Lung (tissue), 12 donors: ENCODE results near the gene PIF1. TPM values are rescaled to one million over a fixed set of nuclear protein-coding genes. Genes with fewer than 3 reads are reported as not detected.
"Not testable (repeated sequence)": the region's sequence is repeated elsewhere in the genome, so short reads cannot be mapped to it uniquely, and the experiment has no call there.

Source experiments
- ATAC-seq: fragments of 200-7000 bp; cut with Tn5 transposase; one replicate; pipeline ENCODE4 v1.9.1; 2020; ENCODE audit warnings: moderate number of reproducible peaks; ENCODE audit not compliant: insufficient read depth, low FRiP score
- DNase-seq, 3 donors: peaks; one replicate each; pipeline ENCODE4 v3.0.0-alpha.2; 2013 to 2017
- H3K27ac ChIP-seq, 2 donors: one replicate each; pipeline ENCODE4 v1.5.1; 2013; ENCODE audit warnings: mild to moderate bottlenecking in 2 of 2, moderate library complexity in 2 of 2, control low read depth in 1 of 2, inconsistent platforms in 1 of 2, low read depth in 1 of 2, low read length in 1 of 2
- H3K27me3 ChIP-seq, 3 donors: one replicate each; pipeline ENCODE4 v1.5.1; 2013; ENCODE audit warnings: low read length in 2 of 3; ENCODE audit not compliant: control insufficient read depth in 3 of 3, insufficient read depth in 3 of 3
- H3K36me3 ChIP-seq, 4 donors: one replicate each; pipeline ENCODE4 v1.5.1; 2013; ENCODE audit warnings: low read length in 4 of 4, mild to moderate bottlenecking in 1 of 4, moderate library complexity in 1 of 4; ENCODE audit not compliant: control insufficient read depth in 4 of 4, insufficient read depth in 4 of 4
- H3K4me1 ChIP-seq, 5 donors: one replicate each; pipeline ENCODE4 v1.5.1; 2013; ENCODE audit warnings: low read length in 5 of 5, mild to moderate bottlenecking in 2 of 5, moderate library complexity in 1 of 5; ENCODE audit not compliant: control insufficient read depth in 5 of 5, insufficient read depth in 5 of 5
- H3K4me3 ChIP-seq: one replicate; pipeline ENCODE4 v1.5.1; 2013; ENCODE audit warnings: mild to moderate bottlenecking, control low read depth, moderate library complexity
- H3K9ac ChIP-seq, 2 donors: one replicate each; pipeline ENCODE4 v1.5.1; 2013; ENCODE audit warnings: low read length in 2 of 2, control low read depth in 1 of 2; ENCODE audit not compliant: insufficient read depth in 1 of 2
- H3K9me3 ChIP-seq, 4 donors: one replicate each; pipeline ENCODE4 v1.5.1; 2013; ENCODE audit warnings: low read length in 3 of 4, mild to moderate bottlenecking in 1 of 4, moderate library complexity in 1 of 4; ENCODE audit not compliant: control insufficient read depth in 4 of 4, insufficient read depth in 3 of 4
- WGBS, 2 donors: extraction: QIAGEN DNeasy Blood & Tissue Kit; methylation state at CpG; one replicate each; pipeline ENCODE4 v1.1.7; 2013; 5-methylcytosine and 5-hydroxymethylcytosine counted together
- polyA plus RNA-seq, 2 donors: library from polyadenylated mRNA; stranded (reverse); fragments of 200-250 nt; gene quantifications; one replicate each; pipeline ENCODE4 v1.2.1, GENCODE V29; 2013
- total RNA-seq, 2 donors: library from RNA; depleted of rRNA in 1 of 2; stranded (reverse); fragments of >200 nt in 1 of 2; gene quantifications; one replicate each; pipeline ENCODE4 v1.2.1, GENCODE V29; 2014 to 2021
- TF ChIP-seq, protein P1 (sequence below): IDR thresholded peaks from 2 replicates; pipeline ENCODE4 v1.5.1; 2012; ENCODE audit warnings: mild to moderate bottlenecking; ENCODE audit errors: control extremely low read depth, extremely low read depth
- donor health status: control.
- donor health status: control.
- donor health status: Bipolar disorder and iron deficiency.
- donor health status: healthy.
- donor health status: DM: yes; HTN: yes; CAD: no.

The PIF1 gene
- total and polyA plus RNA-seq, 4 donors, result 1.1 to 2.4 (median 1.2) TPM

DNA sequence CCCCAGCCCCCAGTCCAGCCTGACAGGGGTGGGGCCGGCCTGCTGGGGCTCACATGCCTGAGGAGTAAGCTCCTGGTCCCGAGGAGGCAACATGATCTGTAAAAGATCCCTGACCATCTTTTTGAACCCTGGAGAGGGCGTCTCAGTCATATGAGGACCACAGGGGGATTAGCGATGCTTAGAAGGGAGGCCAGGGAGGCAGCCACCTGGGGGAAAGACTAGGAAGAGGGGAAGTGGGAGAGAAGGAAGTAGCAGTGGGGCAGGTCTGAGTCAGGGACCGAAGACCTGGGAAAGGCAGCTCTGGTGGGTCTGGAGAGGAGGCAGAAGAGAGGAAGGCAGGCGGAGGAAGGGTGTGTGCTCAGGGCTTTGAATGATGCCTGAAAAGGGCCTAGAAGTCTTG is 18.9 kb downstream of the PIF1 start:
- H3K9me3 ChIP-seq, result no peaks in the 10 kb centered on the region
- no peak overlapping the region for H3K4me3 ChIP-seq
- no peaks in the 10 kb centered on the region for H3K36me3 ChIP-seq
- ATAC-seq (no peak), DNase-seq (no peak)
- 79 to 91% methylated on average over 6 of the region's 6 CpGs for WGBS, 2 donors
- no peaks in the 10 kb centered on the region for H3K27me3 ChIP-seq
- TF ChIP-seq, protein P1, sequence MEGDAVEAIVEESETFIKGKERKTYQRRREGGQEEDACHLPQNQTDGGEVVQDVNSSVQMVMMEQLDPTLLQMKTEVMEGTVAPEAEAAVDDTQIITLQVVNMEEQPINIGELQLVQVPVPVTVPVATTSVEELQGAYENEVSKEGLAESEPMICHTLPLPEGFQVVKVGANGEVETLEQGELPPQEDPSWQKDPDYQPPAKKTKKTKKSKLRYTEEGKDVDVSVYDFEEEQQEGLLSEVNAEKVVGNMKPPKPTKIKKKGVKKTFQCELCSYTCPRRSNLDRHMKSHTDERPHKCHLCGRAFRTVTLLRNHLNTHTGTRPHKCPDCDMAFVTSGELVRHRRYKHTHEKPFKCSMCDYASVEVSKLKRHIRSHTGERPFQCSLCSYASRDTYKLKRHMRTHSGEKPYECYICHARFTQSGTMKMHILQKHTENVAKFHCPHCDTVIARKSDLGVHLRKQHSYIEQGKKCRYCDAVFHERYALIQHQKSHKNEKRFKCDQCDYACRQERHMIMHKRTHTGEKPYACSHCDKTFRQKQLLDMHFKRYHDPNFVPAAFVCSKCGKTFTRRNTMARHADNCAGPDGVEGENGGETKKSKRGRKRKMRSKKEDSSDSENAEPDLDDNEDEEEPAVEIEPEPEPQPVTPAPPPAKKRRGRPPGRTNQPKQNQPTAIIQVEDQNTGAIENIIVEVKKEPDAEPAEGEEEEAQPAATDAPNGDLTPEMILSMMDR, result no peak
- H3K4me1 ChIP-seq, result peaks cover 0 to 17% (median 0%) of the 10 kb centered on the region in 5 donors
- no peak overlapping the region for H3K27ac ChIP-seq
- H3K9ac ChIP-seq, result no peak overlapping the region

DNA sequence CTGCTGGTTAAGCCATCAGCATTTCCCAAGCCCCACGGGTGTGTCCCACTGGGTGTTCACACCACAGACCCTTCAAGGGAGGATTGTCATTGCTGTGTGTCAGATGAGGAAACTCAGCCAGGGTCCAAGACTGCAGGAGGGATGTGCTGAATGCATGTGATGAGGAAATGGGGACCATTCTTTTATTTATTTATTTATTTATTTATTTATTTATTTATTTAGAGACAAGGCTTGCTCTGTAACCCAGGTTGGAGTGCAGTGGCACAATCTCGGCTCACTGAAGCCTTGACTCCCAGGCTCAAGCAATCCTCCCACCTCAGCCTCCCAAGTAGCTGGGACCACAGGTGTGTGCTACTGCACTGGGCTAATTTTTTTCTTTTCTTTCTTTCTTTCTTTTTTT is 20.8 kb downstream of the PIF1 start:
- no peak for ATAC-seq
- TF ChIP-seq, protein P1, result no peak

DNA sequence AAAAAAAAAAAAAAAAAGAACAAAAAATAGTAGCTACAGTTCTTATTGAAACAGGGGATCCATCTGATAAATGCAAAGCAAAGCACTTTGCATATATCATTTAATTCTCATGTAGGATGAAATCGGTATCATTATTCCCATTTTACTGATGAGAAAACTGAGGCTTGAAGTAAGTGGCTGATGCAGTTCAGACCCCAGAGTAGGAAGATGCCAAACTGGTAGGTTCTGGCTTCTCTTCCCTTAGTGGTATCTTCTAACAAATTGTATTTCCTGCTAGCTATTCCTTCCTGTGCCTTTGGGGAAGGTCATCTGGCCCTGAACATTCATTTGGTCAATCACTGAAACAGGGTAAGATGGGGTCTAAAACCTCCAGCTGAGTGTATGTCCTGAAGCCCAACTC is 21.9 kb downstream of the PIF1 start:
- no peaks in the 10 kb centered on the region for H3K27me3 ChIP-seq
- TF ChIP-seq, protein P1, result no peak
- no peak overlapping the region for H3K4me3 ChIP-seq
- H3K9ac ChIP-seq, result no peak overlapping the region
- no peak for ATAC-seq
- whole genome bisulfite sequencing, 2 donors, result 96 to 97% methylated on average over 1 of the region's 1 CpG
- H3K36me3 ChIP-seq, result no peaks in the 10 kb centered on the region
- no peak overlapping the region for H3K27ac ChIP-seq
- H3K9me3 ChIP-seq, result no peaks in the 10 kb centered on the region
- no peak for DNase-seq
- H3K4me1 ChIP-seq, result peaks cover 0 to 11% (median 0%) of the 10 kb centered on the region in 5 donors

More for the DNA sequence above, 20.8 kb downstream of the PIF1 start:
- H3K4me3 ChIP-seq, result no peak overlapping the region
- DNase-seq, result no peak
- no peaks in the 10 kb centered on the region for H3K36me3 ChIP-seq
- WGBS, 2 donors, result 46% methylated on average over 2 of the region's 2 CpGs
- no peaks in the 10 kb centered on the region for H3K9me3 ChIP-seq
- peaks cover 0 to 11% (median 0%) of the 10 kb centered on the region in 5 donors for H3K4me1 ChIP-seq
- H3K27ac ChIP-seq, result peak overlapping the region in 1 of 2 donors; percentile 35
- no peaks in the 10 kb centered on the region for H3K27me3 ChIP-seq
- no peak overlapping the region for H3K9ac ChIP-seq

DNA sequence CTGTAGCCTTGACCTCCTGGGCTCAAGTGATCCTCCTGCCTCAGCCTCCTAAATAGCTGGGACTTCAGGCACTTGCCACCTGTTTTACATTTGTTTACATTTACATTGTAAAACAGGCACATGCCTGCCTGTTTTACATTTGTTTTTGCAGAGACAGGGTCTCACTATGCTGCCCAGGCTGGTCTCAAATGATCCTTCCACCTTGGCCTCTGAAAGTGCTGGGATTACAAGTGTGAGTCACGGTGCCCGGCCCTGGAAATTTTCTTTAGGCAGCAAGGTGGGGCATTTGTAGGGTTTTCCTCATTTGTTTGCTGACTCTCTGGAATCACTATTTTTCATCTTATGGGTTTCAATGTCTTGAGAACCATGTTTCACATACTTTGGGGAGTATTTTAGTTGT is 25.0 kb downstream of the PIF1 start:
- TF ChIP-seq, protein P1, result no peak
- ATAC-seq (no peak), DNase-seq (no peak)
- H3K4me3 ChIP-seq, result no peak overlapping the region
- no peaks in the 10 kb centered on the region for H3K27me3 ChIP-seq
- 93 to 100% methylated on average over 2 of the region's 2 CpGs for WGBS, 2 donors
- H3K36me3 ChIP-seq, result no peaks in the 10 kb centered on the region
- no peak overlapping the region for H3K27ac ChIP-seq
- H3K9ac ChIP-seq, result no peak overlapping the region
- peaks cover 0 to 11% (median 0%) of the 10 kb centered on the region in 5 donors for H3K4me1 ChIP-seq
- H3K9me3 ChIP-seq, result no peaks in the 10 kb centered on the region

DNA sequence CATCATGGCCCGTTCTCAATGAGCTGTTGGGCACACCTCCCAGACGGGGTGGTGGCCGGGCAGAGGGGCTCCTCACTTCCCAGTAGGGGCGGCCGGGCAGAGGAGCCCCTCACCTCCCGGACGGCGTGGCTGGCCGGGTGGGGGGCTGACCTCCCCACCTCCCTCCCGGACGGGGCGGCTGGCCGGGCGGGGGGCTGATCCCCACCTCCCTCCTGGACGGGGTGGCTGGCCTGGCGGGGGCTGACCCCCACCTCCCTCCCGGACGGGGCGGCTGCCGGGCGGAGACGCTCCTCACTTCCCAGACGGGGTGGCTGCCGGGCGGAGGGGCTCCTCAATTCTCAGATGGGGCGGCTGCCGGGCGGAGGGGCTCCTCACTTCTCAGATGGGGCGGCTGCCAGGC is 26.5 kb downstream of the PIF1 start:
- not testable (repeated sequence) for H3K27me3 ChIP-seq, H3K9ac ChIP-seq, H3K4me3 ChIP-seq, ATAC-seq, H3K27ac ChIP-seq, DNase-seq, H3K9me3 ChIP-seq, H3K36me3 ChIP-seq
- peaks cover 0 to 11% (median 0%) of the 10 kb centered on the region in 5 donors for H3K4me1 ChIP-seq
- WGBS, 2 donors, result 95 to 96% methylated on average over 15 to 22 of the region's 29 CpGs

DNA sequence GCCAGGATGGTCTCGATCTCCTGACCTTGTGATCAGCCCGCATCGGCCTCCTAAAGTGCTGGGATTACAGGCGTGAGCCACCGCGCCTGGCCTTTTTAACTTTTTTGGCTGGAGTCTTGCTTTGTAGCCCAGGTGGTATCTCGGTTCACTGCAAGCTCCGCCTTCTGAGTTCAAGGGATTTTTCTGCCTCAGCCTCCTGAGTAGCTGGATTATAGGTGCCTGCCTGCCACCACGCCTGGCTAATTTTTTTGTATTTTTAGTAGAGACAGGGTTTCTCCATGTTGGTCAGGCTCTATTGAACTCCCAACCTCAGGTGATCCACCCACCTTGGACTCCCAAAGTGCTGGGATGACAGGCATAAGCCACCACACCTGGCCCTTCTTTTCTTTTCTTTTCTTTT is 29.5 kb downstream of the PIF1 start:
- WGBS, 2 donors, result 93 to 94% methylated on average over 9 of the region's 9 CpGs
- not testable (repeated sequence) for H3K4me1 ChIP-seq, H3K36me3 ChIP-seq, H3K4me3 ChIP-seq, DNase-seq, H3K9me3 ChIP-seq, H3K9ac ChIP-seq, ATAC-seq, H3K27me3 ChIP-seq, H3K27ac ChIP-seq
